ENCODE results near the gene APBB2.

- TF ChIP-seq CTCF (conservative IDR thresholded peaks at IDR 0.05): no peak
- no peak for TF ChIP-seq ZFX (IDR thresholded peaks at IDR 0.05)
These were observed 68.7 kb downstream of the APBB2 start for GRCh38 chr4:41145571-41146078.
